Smooth muscle cell (in vitro differentiated cells): ENCODE measurements around the gene SCNN1B. TPM values are rescaled to one million over a fixed set of nuclear protein-coding genes. Genes with fewer than 3 reads are reported as not detected.

Source experiments
- DNase-seq: peaks from one replicate; lab custom pipeline; 2025; ENCODE audit not compliant: unreplicated experiment; lab: John Stamatoyannopoulos, UW
- H2AFZ ChIP-seq: fragments of 200-600 bp; sonication (generic); 2 replicates; pipeline ENCODE4 v1.6.0; 2016; ENCODE audit warnings: antibody characterized with exemption, low read depth, mild to moderate bottlenecking
- H3F3A ChIP-seq: fragments of 200-600 bp; sonication (generic); 2 replicates; pipeline ENCODE4 v1.6.0; 2017; ENCODE audit warnings: antibody characterized with exemption, low read depth
- H3K27ac ChIP-seq: fragments of 200-600 bp; sonication (generic); 2 replicates; pipeline ENCODE4 v1.5.1; 2016; ENCODE audit warnings: low read depth, mild to moderate bottlenecking
- H3K27me3 ChIP-seq: fragments of 200-600 bp; sonication (generic); 2 replicates; pipeline ENCODE4 v1.6.1; 2016; ENCODE audit warnings: low read depth, mild to moderate bottlenecking
- H3K36me3 ChIP-seq: fragments of 200-600 bp; sonication (generic); 2 replicates; pipeline ENCODE4 v1.5.1; 2016; ENCODE audit warnings: low read depth
- H3K4me1 ChIP-seq: fragments of 200-600 bp; sonication (generic); 2 replicates; pipeline ENCODE4 v1.5.1; 2016; ENCODE audit warnings: low read depth
- H3K4me2 ChIP-seq: fragments of 200-600 bp; sonication (generic); 2 replicates; pipeline ENCODE4 v1.6.0; 2016; ENCODE audit warnings: mild to moderate bottlenecking
- H3K4me3 ChIP-seq: fragments of 200-600 bp; sonication (generic); 2 replicates; pipeline ENCODE4 v1.5.1; 2016; ENCODE audit warnings: mild to moderate bottlenecking
- H3K79me2 ChIP-seq: fragments of 200-600 bp; sonication (generic); 2 replicates; pipeline ENCODE4 v1.6.0; 2016; ENCODE audit warnings: low read depth, mild to moderate bottlenecking
- H3K9ac ChIP-seq: fragments of 200-600 bp; sonication (generic); 2 replicates; pipeline ENCODE4 v1.6.0; 2016; ENCODE audit warnings: low read depth
- H3K9me3 ChIP-seq: fragments of 200-600 bp; sonication (generic); replicated peaks from 2 replicates; pipeline ENCODE4 v1.5.1; 2016; ENCODE audit warnings: low read depth
- H4K20me1 ChIP-seq: fragments of 200-600 bp; sonication (generic); 2 replicates; pipeline ENCODE4 v1.6.0; 2016; ENCODE audit warnings: low read depth
- CTCF ChIP-seq: fragments of 200-600 bp; sonication (generic); IDR thresholded peaks from 2 replicates; pipeline ENCODE4 v1.5.1; 2017; ENCODE audit warnings: borderline replicate concordance, mild to moderate bottlenecking, antibody characterized with exemption; ENCODE audit not compliant: insufficient read depth, poor library complexity, severe bottlenecking
- WGBS: methylation state at CpG from one replicate; pipeline ENCODE4 v1.1.7; 2016; ENCODE audit warnings: low lambda C conversion rate; 5-methylcytosine and 5-hydroxymethylcytosine counted together
- polyA plus RNA-seq: library from polyadenylated mRNA; unstranded; fragments of >200 nt; fragmentation: Nextera tagmentation; extraction: Ambion mirVana; gene quantifications from 2 replicates; pipeline ENCODE4 v1.2.1, GENCODE V29; 2016
- total RNA-seq: library from RNA; depleted of rRNA; stranded (reverse); fragments of >200 nt; gene quantifications from 2 replicates; pipeline ENCODE4 v1.2.3, GENCODE V29; 2014

The SCNN1B gene
- total and polyA plus RNA-seq, 2 experiments from 2014 or later, result not detected

GRCh38 chr16:23318639-23319038 is 16.5 kb downstream of the SCNN1B start:
- 88% methylated on average over 2 of the region's 2 CpGs for WGBS
- H3K27ac ChIP-seq, result no peak overlapping the region
- no peak overlapping the region for H3K4me3 ChIP-seq
- H3K36me3 ChIP-seq, result no peaks in the 10 kb centered on the region
- DNase-seq, result no peak
- no peaks in the 10 kb centered on the region for H3K79me2 ChIP-seq
- H3F3A ChIP-seq, result no peaks in the 10 kb centered on the region
- no peak for TF ChIP-seq CTCF
- no peaks in the 10 kb centered on the region for H3K27me3 ChIP-seq
- no peaks in the 10 kb centered on the region for H3K4me1 ChIP-seq
- no peaks in the 10 kb centered on the region for H4K20me1 ChIP-seq
- no peak overlapping the region for H2AFZ ChIP-seq
- H3K9ac ChIP-seq, result no peak overlapping the region
- no peaks in the 10 kb centered on the region for H3K9me3 ChIP-seq
- H3K4me2 ChIP-seq, result no peak overlapping the region

- DNase-seq, result no peak
- no peak for TF ChIP-seq CTCF
- Histone ChIP-seq H3K4me2 (no peak overlapping the region), H3K27ac (no peak overlapping the region), H3F3A (no peaks in the 10 kb centered on the region), H3K4me3 (no peak overlapping the region), H3K27me3 (no peaks in the 10 kb centered on the region), H2AFZ (no peak overlapping the region), H3K4me1 (no peaks in the 10 kb centered on the region), H3K79me2 (no peaks in the 10 kb centered on the region), H3K9ac (no peak overlapping the region), H3K36me3 (no peaks in the 10 kb centered on the region), H3K9me3 (no peaks in the 10 kb centered on the region), H4K20me1 (no peaks in the 10 kb centered on the region)
- WGBS, result 85% methylated on average over 15 of the region's 15 CpGs
Observed at GRCh38 chr16:23319861-23320615, 17.9 kb downstream of the SCNN1B start.

- Histone ChIP-seq H3K27ac (no peak overlapping the region), H3F3A (no peaks in the 10 kb centered on the region), H3K4me3 (no peak overlapping the region), H3K27me3 (no peaks in the 10 kb centered on the region), H2AFZ (no peak overlapping the region), H4K20me1 (no peaks in the 10 kb centered on the region), H3K4me2 (no peak overlapping the region), H3K9me3 (no peaks in the 10 kb centered on the region), H3K9ac (no peak overlapping the region), H3K79me2 (no peaks in the 10 kb centered on the region), H3K36me3 (no peaks in the 10 kb centered on the region), H3K4me1 (no peaks in the 10 kb centered on the region)
- WGBS, result 84% methylated on average over 7 of the region's 7 CpGs
- no peak for TF ChIP-seq CTCF
- no peak for DNase-seq
Observed at GRCh38 chr16:23320693-23321092, 18.6 kb downstream of the SCNN1B start.
